ENCODE measurements around the gene EP300. TPM values are rescaled to one million over a fixed set of nuclear protein-coding genes. Genes with fewer than 3 reads are reported as not detected.
"Not testable (repeated sequence)": the region's sequence is repeated elsewhere in the genome, so short reads cannot be mapped to it uniquely, and the experiment has no call there.

Gene EP300
- total RNA-seq, 1 experiment from 2014 or later = 17.8 TPM

- Histone ChIP-seq H3K27ac (ENCODE audit: low read length) (no peak overlapping the region), H3K9me3 (ENCODE audit: low read length) (no peaks in the 10 kb centered on the region), H3K79me2 (ENCODE audit: low read length) (0 out of 2 replicates have a peak, but pooled peaks cover 9% of the 10 kb centered on the region), H3K4me2 (ENCODE audit: low read length) (no peak overlapping the region), H3K9ac (ENCODE audit: low read length) (no peak overlapping the region), H3K4me3 (ENCODE audit: low read length) (no peak overlapping the region), H2AFZ (ENCODE audit: low read length) (no peak overlapping the region), H3F3A (ENCODE audit: low read length, unreplicated experiment) (no peaks in the 10 kb centered on the region), H4K20me1 (ENCODE audit: low read length) (no peaks in the 10 kb centered on the region), H3K4me1 (ENCODE audit: insufficient read depth, low read length) (no peaks in the 10 kb centered on the region), H3K9me2 (replicated peaks; ENCODE audit: low read length) (no peaks in the 10 kb centered on the region), H3K36me3 (ENCODE audit: low read depth, low read length) (peaks cover 43% of the 10 kb centered on the region), H3K27me3 (ENCODE audit: low read length) (no peaks in the 10 kb centered on the region)
- intact Hi-C loops (cut with micrococcal nuclease) = no loop called here
- POLR2A ChIA-PET (ENCODE audit: unreplicated experiment) = no interaction called here
- TF ChIP-seq CTCF (conservative IDR thresholded peaks at IDR 0.05; ENCODE audit: low read depth, low read length) (no peak), EZH2phosphoT487 (IDR thresholded peaks at IDR 0.05; ENCODE audit: borderline replicate concordance, low read length) (no peak), EZH2 (IDR thresholded peaks at IDR 0.05; ENCODE audit: low read length, unreplicated experiment) (no peak)
- no peak for ATAC-seq
- CTCF ChIA-PET = no interaction called here
- no TSS peak for BruUV-seq (replicated peaks)
- DNase-seq = no peak
Observed at GRCh38 chr22:41128606-41129005, 36.2 kb downstream of the EP300 start.

- Histone ChIP-seq H3K27me3 (ENCODE audit: low read length) (no peaks in the 10 kb centered on the region), H3K4me1 (ENCODE audit: insufficient read depth, low read length) (no peaks in the 10 kb centered on the region), H2AFZ (ENCODE audit: low read length) (no peak overlapping the region), H3K9ac (ENCODE audit: low read length) (no peak overlapping the region), H3F3A (ENCODE audit: low read length, unreplicated experiment) (no peaks in the 10 kb centered on the region), H3K9me2 (replicated peaks; ENCODE audit: low read length) (no peaks in the 10 kb centered on the region), H3K27ac (ENCODE audit: low read length) (no peak overlapping the region), H3K36me3 (ENCODE audit: low read depth, low read length) (peaks cover 40% of the 10 kb centered on the region), H3K79me2 (ENCODE audit: low read length) (no peaks in the 10 kb centered on the region), H3K4me2 (ENCODE audit: low read length) (no peak overlapping the region), H3K9me3 (ENCODE audit: low read length) (no peaks in the 10 kb centered on the region), H3K4me3 (ENCODE audit: low read length) (no peak overlapping the region), H4K20me1 (ENCODE audit: low read length) (no peaks in the 10 kb centered on the region)
- DNase-seq (no peak), ATAC-seq (no peak)
- intact Hi-C loops (cut with micrococcal nuclease) = no loop called here
- no peak for TF ChIP-seq EZH2 (IDR thresholded peaks at IDR 0.05; ENCODE audit: low read length, unreplicated experiment)
- no peak for TF ChIP-seq CTCF (conservative IDR thresholded peaks at IDR 0.05; ENCODE audit: low read depth, low read length)
- TF ChIP-seq EZH2phosphoT487 (IDR thresholded peaks at IDR 0.05; ENCODE audit: borderline replicate concordance, low read length) = no peak
- POLR2A ChIA-PET (ENCODE audit: unreplicated experiment) = no interaction called here
- BruUV-seq (replicated peaks) = no TSS peak
- CTCF ChIA-PET = no interaction called here
Observed at GRCh38 chr22:41132550-41132949, 40.2 kb downstream of the EP300 start.

- Histone ChIP-seq H3K36me3 (ENCODE audit: low read depth, low read length) (peaks cover 46% of the 10 kb centered on the region), H3K27ac (ENCODE audit: low read length) (no peak overlapping the region), H3F3A (ENCODE audit: low read length, unreplicated experiment) (no peaks in the 10 kb centered on the region), H3K4me3 (ENCODE audit: low read length) (no peak overlapping the region), H3K9me2 (replicated peaks; ENCODE audit: low read length) (no peaks in the 10 kb centered on the region), H3K4me1 (ENCODE audit: insufficient read depth, low read length) (no peaks in the 10 kb centered on the region), H2AFZ (ENCODE audit: low read length) (no peak overlapping the region), H3K9me3 (ENCODE audit: low read length) (no peaks in the 10 kb centered on the region), H4K20me1 (ENCODE audit: low read length) (no peaks in the 10 kb centered on the region), H3K9ac (ENCODE audit: low read length) (no peak overlapping the region), H3K4me2 (ENCODE audit: low read length) (no peak overlapping the region), H3K27me3 (ENCODE audit: low read length) (no peaks in the 10 kb centered on the region), H3K79me2 (ENCODE audit: low read length) (no peaks in the 10 kb centered on the region)
- ATAC-seq (no peak), DNase-seq (no peak)
- POLR2A ChIA-PET (ENCODE audit: unreplicated experiment) = no interaction called here
- CTCF ChIA-PET = no interaction called here
- no TSS peak for BruUV-seq (replicated peaks)
- no peak for TF ChIP-seq EZH2phosphoT487 (IDR thresholded peaks at IDR 0.05; ENCODE audit: borderline replicate concordance, low read length)
- no peak for TF ChIP-seq CTCF (conservative IDR thresholded peaks at IDR 0.05; ENCODE audit: low read depth, low read length)
- TF ChIP-seq EZH2 (IDR thresholded peaks at IDR 0.05; ENCODE audit: low read length, unreplicated experiment) = no peak
- intact Hi-C loops (cut with micrococcal nuclease) = no loop called here
Observed at GRCh38 chr22:41140365-41140957, 48.1 kb downstream of the EP300 start.

GRCh38 chr22:41145921-41146320 is 53.5 kb downstream of the EP300 start:
- POLR2A ChIA-PET (ENCODE audit: unreplicated experiment) = interaction anchor here (0.6 kb wide), 1 partner anchor 125 kb away, joined by 6 read pairs; no protein-coding TSS in a partner anchor

More at GRCh38 chr22:41145921-41146320, 53.5 kb downstream of the EP300 start:
- H3K9ac ChIP-seq (ENCODE audit: low read length); ATAC-seq; H4K20me1 ChIP-seq (ENCODE audit: low read length); H3K27me3 ChIP-seq (ENCODE audit: low read length); CTCF ChIA-PET; H3F3A ChIP-seq (ENCODE audit: low read length, unreplicated experiment); H3K4me3 ChIP-seq (ENCODE audit: low read length); intact Hi-C loops (cut with micrococcal nuclease); H2AFZ ChIP-seq (ENCODE audit: low read length); H3K4me1 ChIP-seq (ENCODE audit: insufficient read depth, low read length); BruUV-seq (replicated peaks); H3K79me2 ChIP-seq (ENCODE audit: low read length); DNase-seq; H3K9me2 ChIP-seq (replicated peaks; ENCODE audit: low read length); H3K27ac ChIP-seq (ENCODE audit: low read length); H3K9me3 ChIP-seq (ENCODE audit: low read length); H3K4me2 ChIP-seq (ENCODE audit: low read length): not testable (repeated sequence)
- H3K36me3 ChIP-seq (ENCODE audit: low read depth, low read length) = peaks cover 48% of the 10 kb centered on the region
